GM23338 (cell line): ENCODE results near the gene STAU1. TPM values are rescaled to one million over a fixed set of nuclear protein-coding genes. Genes with fewer than 3 reads are reported as not detected.

Experiments
- ATAC-seq: fragments of 200-7000 bp; cut with Tn5 transposase; 3 replicates; pipeline ENCODE4 v1.9.1; 2020
- DNase-seq: peaks from one replicate; pipeline ENCODE4 v3.0.0-alpha.2; 2015; ENCODE audit warnings: low spot score
- H2AFZ ChIP-seq: fragments of 200-600 bp; sonication (generic); 2 replicates; pipeline ENCODE4 v1.8.0; 2016; ENCODE audit warnings: antibody characterized with exemption, mild to moderate bottlenecking, moderate library complexity
- H3F3A ChIP-seq: fragments of 200-600 bp; sonication (generic); replicated peaks from 2 replicates; pipeline ENCODE4 v1.8.0; 2017; ENCODE audit warnings: antibody characterized with exemption, mixed run types, low read depth
- H3K27ac ChIP-seq: fragments of 200-600 bp; sonication (generic); 2 replicates; pipeline ENCODE4 v1.6.1; 2016; ENCODE audit warnings: low read depth
- H3K27me3 ChIP-seq: fragments of 200-600 bp; sonication (generic); 2 replicates; pipeline ENCODE4 v1.8.0; 2016; ENCODE audit warnings: mild to moderate bottlenecking, mixed run types, moderate library complexity; ENCODE audit not compliant: insufficient read depth
- H3K36me3 ChIP-seq: fragments of 200-600 bp; sonication (generic); 2 replicates; pipeline ENCODE4 v1.8.0; 2016; ENCODE audit warnings: mild to moderate bottlenecking; ENCODE audit not compliant: insufficient read depth
- H3K4me1 ChIP-seq: fragments of 200-600 bp; sonication (generic); 2 replicates; pipeline ENCODE4 v1.8.0; 2016; ENCODE audit warnings: mild to moderate bottlenecking, moderate library complexity; ENCODE audit not compliant: insufficient read depth
- H3K4me2 ChIP-seq: fragments of 200-600 bp; sonication (generic); 2 replicates; pipeline ENCODE4 v1.7.1; 2017; ENCODE audit warnings: mixed run types
- H3K4me3 ChIP-seq: fragments of 200-600 bp; sonication (generic); 2 replicates; pipeline ENCODE4 v1.6.1; 2016; ENCODE audit warnings: mixed run types
- H3K79me2 ChIP-seq: fragments of 200-600 bp; sonication (generic); replicated peaks from 2 replicates; pipeline ENCODE4 v1.8.0; 2017; ENCODE audit warnings: mild to moderate bottlenecking; ENCODE audit not compliant: insufficient read depth
- H3K9me2 ChIP-seq: fragments of 200-600 bp; sonication (generic); 2 replicates; pipeline ENCODE4 v1.8.0; 2017; ENCODE audit not compliant: insufficient read depth
- H4K20me1 ChIP-seq: fragments of 200-600 bp; sonication (generic); replicated peaks from 2 replicates; pipeline ENCODE4 v1.8.0; 2017; ENCODE audit warnings: mild to moderate bottlenecking; ENCODE audit not compliant: insufficient read depth
- H3K27ac Mint-ChIP-seq: 2 replicates; pipeline ENCODE4 v1.8.0; 2020; ENCODE audit warnings: inconsistent platforms, mild to moderate bottlenecking, moderate library complexity, mixed read lengths
- H3K27me3 Mint-ChIP-seq: 3 replicates; pipeline ENCODE4 v1.8.0; 2022; ENCODE audit warnings: low read depth, mild to moderate bottlenecking, moderate library complexity, mixed read lengths, inconsistent platforms; ENCODE audit not compliant: insufficient read depth, poor library complexity
- H3K36me3 Mint-ChIP-seq: 3 replicates; pipeline ENCODE4 v1.8.0; 2021; ENCODE audit warnings: low read depth, mild to moderate bottlenecking, inconsistent platforms, moderate library complexity, mixed read lengths
- H3K4me1 Mint-ChIP-seq: 3 replicates; pipeline ENCODE4 v1.8.0; 2020; ENCODE audit warnings: mild to moderate bottlenecking, inconsistent platforms, mixed read lengths
- H3K4me3 Mint-ChIP-seq: 3 replicates; pipeline ENCODE4 v1.8.0; 2021; ENCODE audit warnings: moderate library complexity, mild to moderate bottlenecking, inconsistent platforms, mixed read lengths
- H3K9me3 Mint-ChIP-seq: 3 replicates; pipeline ENCODE4 v1.8.0; 2020; ENCODE audit warnings: moderate library complexity, mild to moderate bottlenecking, inconsistent platforms, mixed read lengths
- CREB1 ChIP-seq: fragments of 250-450 bp; sonication (Bioruptor Pico); IDR thresholded peaks from 2 replicates; pipeline ENCODE4 v1.5.0; 2020; ENCODE audit warnings: low read depth, mild to moderate bottlenecking, moderate library complexity
- CTCF ChIP-seq, 2 experiments: fragments of 200-600 bp in 1 of 2; sonication (generic) in 1 of 2; conservative IDR thresholded peaks; 2 replicates each; pipeline versions ENCODE4 v1.5.1 to v1.6.1; 2016 to 2017; ENCODE audit warnings: antibody characterized with exemption in 2 of 2, low read depth in 2 of 2, mild to moderate bottlenecking in 2 of 2, moderate library complexity in 1 of 2
- EZH2 ChIP-seq: fragments of 200-600 bp; sonication (generic); IDR thresholded peaks from one replicate; pipeline ENCODE4 v1.8.0; 2017; ENCODE audit warnings: antibody characterized with exemption, mild to moderate bottlenecking, low read depth; ENCODE audit not compliant: unreplicated experiment
- EZH2phosphoT487 ChIP-seq: fragments of 200-600 bp; sonication (generic); IDR thresholded peaks from one replicate; pipeline ENCODE4 v1.8.1; 2018; ENCODE audit warnings: antibody characterized with exemption; ENCODE audit not compliant: unreplicated experiment
- POLR2AphosphoS5 ChIP-seq: IDR thresholded peaks from 2 replicates; pipeline ENCODE4 v1.6.1; 2016; ENCODE audit warnings: antibody characterized with exemption, low read depth
- STAT1 ChIP-seq: IDR thresholded peaks from one replicate; pipeline ENCODE4 v1.6.1; 2016; ENCODE audit warnings: antibody characterized with exemption; ENCODE audit not compliant: unreplicated experiment
- ZNF114 ChIP-seq: fragments of 250-450 bp; sonication (Bioruptor Pico); IDR thresholded peaks from 2 replicates; pipeline ENCODE4 v1.5.0; 2020; ENCODE audit warnings: mild to moderate bottlenecking, moderate library complexity
- ZNF331 ChIP-seq: fragments of 250-450 bp; sonication (Bioruptor Pico); IDR thresholded peaks from 2 replicates; pipeline ENCODE4 v1.5.0; 2020; ENCODE audit warnings: low read depth, mild to moderate bottlenecking, moderate library complexity
- polyA plus RNA-seq: library from polyadenylated mRNA; unstranded; fragments of >200 nt; fragmentation: Nextera tagmentation; extraction: Ambion mirVana; gene quantifications from 2 replicates; pipeline ENCODE4 v1.2.1, GENCODE V29; 2016
- total RNA-seq: library from RNA; depleted of rRNA; stranded (reverse); fragments of >200 nt; shearing (Covaris generic); gene quantifications from 2 replicates; pipeline ENCODE4 v1.2.3, GENCODE V29; 2014
- TF ChIP-seq, protein P1 (sequence below): IDR thresholded peaks from one replicate; pipeline ENCODE4 v1.6.1; 2018; ENCODE audit warnings: antibody characterized with exemption; ENCODE audit not compliant: unreplicated experiment
- TF ChIP-seq, protein P2 (sequence below): IDR thresholded peaks from 2 replicates; pipeline ENCODE4 v1.6.1; 2016; ENCODE audit warnings: antibody characterized with exemption

Gene STAU1
- total and polyA plus RNA-seq, 2 experiments from 2014 or later = 102 TPM

- Histone ChIP-seq H3K4me2 (peak overlapping the region; percentile 92), H3K79me2 (peaks cover 58% of the 10 kb centered on the region), H3K36me3 (no peaks in the 10 kb centered on the region), H3K27me3 (no peaks in the 10 kb centered on the region), H3K4me3 (peak overlapping the region; percentile 89), H3K27ac (no peak overlapping the region), H3F3A (no peaks in the 10 kb centered on the region), H4K20me1 (peaks cover 51% of the 10 kb centered on the region), H2AFZ (no peak overlapping the region), H3K9me2 (no peaks in the 10 kb centered on the region), H3K4me1 (peaks cover 9% of the 10 kb centered on the region)
- Mint-ChIP-seq H3K27ac (peak overlapping the region; percentile 61; the same call in 1 of the 2 replicates), H3K9me3 (peaks cover 3% of the 10 kb centered on the region; the same call in 1 of the 3 replicates), H3K27me3 (peaks cover 6% of the 10 kb centered on the region), H3K4me1 (peaks cover 24% of the 10 kb centered on the region), H3K36me3 (peaks cover 6% of the 10 kb centered on the region; the same call in 2 of the 3 replicates), H3K4me3 (peak overlapping the region; percentile 97)
- peak; percentile 35 for DNase-seq
- TF ChIP-seq ZNF114 (CRISPR knock-in tag) (no peak), POLR2AphosphoS5 (no peak), STAT1 (no peak), EZH2phosphoT487 (no peak), CREB1 (no peak), CTCF (conservative IDR thresholded peaks at IDR 0.05; ENCODE audit: low read depth in 2 of 2) (no peak), ZNF331 (CRISPR knock-in tag) (no peak), EZH2 (no peak)
- TF ChIP-seq, protein P1, sequence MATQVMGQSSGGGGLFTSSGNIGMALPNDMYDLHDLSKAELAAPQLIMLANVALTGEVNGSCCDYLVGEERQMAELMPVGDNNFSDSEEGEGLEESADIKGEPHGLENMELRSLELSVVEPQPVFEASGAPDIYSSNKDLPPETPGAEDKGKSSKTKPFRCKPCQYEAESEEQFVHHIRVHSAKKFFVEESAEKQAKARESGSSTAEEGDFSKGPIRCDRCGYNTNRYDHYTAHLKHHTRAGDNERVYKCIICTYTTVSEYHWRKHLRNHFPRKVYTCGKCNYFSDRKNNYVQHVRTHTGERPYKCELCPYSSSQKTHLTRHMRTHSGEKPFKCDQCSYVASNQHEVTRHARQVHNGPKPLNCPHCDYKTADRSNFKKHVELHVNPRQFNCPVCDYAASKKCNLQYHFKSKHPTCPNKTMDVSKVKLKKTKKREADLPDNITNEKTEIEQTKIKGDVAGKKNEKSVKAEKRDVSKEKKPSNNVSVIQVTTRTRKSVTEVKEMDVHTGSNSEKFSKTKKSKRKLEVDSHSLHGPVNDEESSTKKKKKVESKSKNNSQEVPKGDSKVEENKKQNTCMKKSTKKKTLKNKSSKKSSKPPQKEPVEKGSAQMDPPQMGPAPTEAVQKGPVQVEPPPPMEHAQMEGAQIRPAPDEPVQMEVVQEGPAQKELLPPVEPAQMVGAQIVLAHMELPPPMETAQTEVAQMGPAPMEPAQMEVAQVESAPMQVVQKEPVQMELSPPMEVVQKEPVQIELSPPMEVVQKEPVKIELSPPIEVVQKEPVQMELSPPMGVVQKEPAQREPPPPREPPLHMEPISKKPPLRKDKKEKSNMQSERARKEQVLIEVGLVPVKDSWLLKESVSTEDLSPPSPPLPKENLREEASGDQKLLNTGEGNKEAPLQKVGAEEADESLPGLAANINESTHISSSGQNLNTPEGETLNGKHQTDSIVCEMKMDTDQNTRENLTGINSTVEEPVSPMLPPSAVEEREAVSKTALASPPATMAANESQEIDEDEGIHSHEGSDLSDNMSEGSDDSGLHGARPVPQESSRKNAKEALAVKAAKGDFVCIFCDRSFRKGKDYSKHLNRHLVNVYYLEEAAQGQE = no peak
- TF ChIP-seq, protein P2, sequence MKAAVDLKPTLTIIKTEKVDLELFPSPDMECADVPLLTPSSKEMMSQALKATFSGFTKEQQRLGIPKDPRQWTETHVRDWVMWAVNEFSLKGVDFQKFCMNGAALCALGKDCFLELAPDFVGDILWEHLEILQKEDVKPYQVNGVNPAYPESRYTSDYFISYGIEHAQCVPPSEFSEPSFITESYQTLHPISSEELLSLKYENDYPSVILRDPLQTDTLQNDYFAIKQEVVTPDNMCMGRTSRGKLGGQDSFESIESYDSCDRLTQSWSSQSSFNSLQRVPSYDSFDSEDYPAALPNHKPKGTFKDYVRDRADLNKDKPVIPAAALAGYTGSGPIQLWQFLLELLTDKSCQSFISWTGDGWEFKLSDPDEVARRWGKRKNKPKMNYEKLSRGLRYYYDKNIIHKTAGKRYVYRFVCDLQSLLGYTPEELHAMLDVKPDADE = no peak
- ATAC-seq = no peak
Measured at GRCh38 chr20:49186535-49187329, 1.4 kb downstream of the STAU1 start.
